Panc1 (cell line): Measurements from ENCODE around the gene COL4A4. TPM values are rescaled to one million over a fixed set of nuclear protein-coding genes. Genes with fewer than 3 reads are reported as not detected.
A peak's percentile ranks its signal among the peaks of the same experiment; 100 is the strongest.

ENCODE experiments used
- ATAC-seq: fragments of 200-7000 bp; cut with Tn5 transposase; 2 replicates; pipeline ENCODE4 v1.9.1; 2020; ENCODE audit warnings: mild to moderate bottlenecking, moderate library complexity
- BruUV-seq: library from RNA; stranded (reverse); fragments of 400-500 nt; replicated peaks from 2 replicates; lab custom pipeline; 2021; lab: Mats Ljungman, UMichigan
- CTCF ChIA-PET: fragments of 300-600 bp; sonication (Branson Sonifier 250); formaldehyde crosslinking; loops from one replicate; lab custom pipeline; 2022; ENCODE audit warnings: antibody characterized with exemption; lab: Charles Lee
- POLR2A ChIA-PET: fragments of 300-600 bp; sonication (Branson Sonifier 250); formaldehyde crosslinking; loops from one replicate; lab custom pipeline; 2022; ENCODE audit warnings: antibody characterized with exemption; lab: Charles Lee
- DNase-seq: peaks from one replicate; pipeline ENCODE4 v3.0.0-alpha.2; 2010; ENCODE audit warnings: low read depth, low spot score
- H3K27ac ChIP-seq: 2 replicates; pipeline ENCODE4 v1.5.1; 2011; ENCODE audit warnings: mild to moderate bottlenecking, low read length, inconsistent platforms
- H3K27me3 ChIP-seq: fragments of 200-500 bp; sonication (Bioruptor generic); 2 replicates; pipeline ENCODE4 v1.6.0; 2014; ENCODE audit warnings: low read length, inconsistent platforms; ENCODE audit not compliant: control insufficient read depth, insufficient read depth
- H3K36me3 ChIP-seq: fragments of 200-500 bp; sonication (Bioruptor generic); 2 replicates; pipeline ENCODE4 v1.5.1; 2014; ENCODE audit warnings: inconsistent platforms, mild to moderate bottlenecking, low read length, moderate library complexity; ENCODE audit not compliant: control insufficient read depth, insufficient read depth
- H3K4me1 ChIP-seq: 2 replicates; pipeline ENCODE4 v1.5.1; 2011; ENCODE audit warnings: inconsistent platforms, mild to moderate bottlenecking, low read length, moderate library complexity; ENCODE audit not compliant: control insufficient read depth, insufficient read depth
- H3K4me3 ChIP-seq, 2 experiments: 2 replicates each; pipeline ENCODE4 v1.5.1; 2011 to 2012; ENCODE audit warnings: low read depth in 2 of 2, low read length in 2 of 2, mild to moderate bottlenecking in 2 of 2, inconsistent platforms in 1 of 2, moderate library complexity in 1 of 2
- H3K9me3 ChIP-seq: fragments of 200-500 bp; sonication (Bioruptor generic); 2 replicates; pipeline ENCODE4 v1.5.1; 2014; ENCODE audit warnings: low read depth, mild to moderate bottlenecking, inconsistent platforms, low read length, moderate library complexity; ENCODE audit not compliant: control insufficient read depth, insufficient read depth
- CTCF ChIP-seq: fragments of 450-650 bp; IDR thresholded peaks from 2 replicates; pipeline ENCODE4 v1.5.1; 2017; ENCODE audit warnings: mild to moderate bottlenecking
- POLR2AphosphoS5 ChIP-seq: IDR thresholded peaks from 2 replicates; pipeline ENCODE4 v1.6.1; 2012; ENCODE audit warnings: mild to moderate bottlenecking, low read depth, low read length, moderate library complexity
- SIN3A ChIP-seq: IDR thresholded peaks from 2 replicates; pipeline ENCODE4 v1.6.1; 2012; ENCODE audit warnings: low read depth, mild to moderate bottlenecking, low read length, moderate library complexity, borderline replicate concordance; ENCODE audit not compliant: insufficient read depth
- TCF7L2 ChIP-seq: IDR thresholded peaks from 2 replicates; pipeline ENCODE4 v1.6.1; 2011; ENCODE audit warnings: mild to moderate bottlenecking, low read depth, low read length, inconsistent platforms
- in situ Hi-C: cut with HindIII; loops from 2 replicates; pipeline ENCODE4 v1.10.0; 2016; ENCODE audit warnings: low sequenced_read_pairs, low pct_unique_long_range_greater_than_20kb
- intact Hi-C: fragments of 100-400 bp; cut with micrococcal nuclease; formaldehyde crosslinking; loops from one replicate; pipeline ENCODE4 v1.10.0; 2022; ENCODE audit not compliant: unreplicated experiment
- total RNA-seq: library from RNA; stranded (reverse); gene quantifications from one replicate; pipeline ENCODE4 v1.2.1, GENCODE V29; 2021; ENCODE audit not compliant: unreplicated experiment
- TF ChIP-seq, protein P1 (sequence below), 2 experiments: IDR thresholded peaks; 2 replicates each; pipeline ENCODE4 v1.6.1; 2011 to 2012; ENCODE audit warnings: low read depth in 2 of 2, control low read depth in 1 of 2, low read length in 1 of 2, mild to moderate bottlenecking in 1 of 2, moderate library complexity in 1 of 2; ENCODE audit not compliant: insufficient read depth in 1 of 2

Gene COL4A4
- total RNA-seq, 1 experiment from 2014 or later: 0.13 TPM

GRCh38 chr2:227180770-227181169 lies 16.8 kb upstream of the COL4A4 start:
- no peak for ATAC-seq
- CTCF ChIA-PET: no interaction called here

DNA sequence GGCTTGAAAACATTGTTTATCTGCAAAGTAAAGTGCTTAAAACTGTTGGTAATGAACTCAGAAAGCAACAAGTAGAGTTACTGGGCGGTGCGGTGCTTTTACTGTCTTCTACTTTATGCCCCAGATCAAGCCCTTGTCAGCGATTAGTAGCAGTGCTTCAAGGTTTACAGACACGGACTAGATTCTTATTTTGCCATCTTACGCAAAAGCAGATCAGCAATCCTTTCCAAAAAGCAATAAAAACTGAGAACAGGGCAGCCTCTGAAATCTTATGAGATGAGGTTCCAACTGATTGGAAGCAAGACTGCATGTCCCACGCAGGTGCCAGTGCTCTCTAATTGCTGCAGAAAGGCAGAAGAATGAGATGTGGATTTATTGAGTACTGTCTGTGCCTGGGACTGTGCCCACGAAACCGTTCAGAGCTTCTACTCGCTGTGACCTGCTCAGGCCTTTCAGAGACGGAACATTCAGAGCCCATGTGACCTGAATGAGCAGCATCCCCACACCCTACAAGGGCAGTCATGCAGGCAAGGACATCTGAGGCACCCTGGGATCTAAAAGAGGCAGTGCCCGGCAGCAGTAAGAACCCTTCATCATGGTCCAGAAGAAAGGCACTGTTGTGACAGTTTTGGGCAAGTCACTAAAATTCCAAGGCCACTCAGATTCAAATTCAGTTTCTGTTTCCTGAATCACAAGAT lies 16.1 kb upstream of the COL4A4 start:
- Histone ChIP-seq H3K9me3 (no peaks in the 10 kb centered on the region), H3K4me3 (no peak overlapping the region), H3K36me3 (no peaks in the 10 kb centered on the region), H3K27me3 (no peaks in the 10 kb centered on the region), H3K27ac (no peak overlapping the region), H3K4me1 (no peaks in the 10 kb centered on the region)
- POLR2A ChIA-PET: no interaction called here
- in situ Hi-C loops (no loop called here), intact Hi-C loops (no loop called here)
- DNase-seq (no peak), ATAC-seq (peak; percentile 65; the same call in 1 of the 2 replicates)
- no TSS peak for BruUV-seq
- CTCF ChIA-PET: no interaction called here
- TF ChIP-seq, protein P1, sequence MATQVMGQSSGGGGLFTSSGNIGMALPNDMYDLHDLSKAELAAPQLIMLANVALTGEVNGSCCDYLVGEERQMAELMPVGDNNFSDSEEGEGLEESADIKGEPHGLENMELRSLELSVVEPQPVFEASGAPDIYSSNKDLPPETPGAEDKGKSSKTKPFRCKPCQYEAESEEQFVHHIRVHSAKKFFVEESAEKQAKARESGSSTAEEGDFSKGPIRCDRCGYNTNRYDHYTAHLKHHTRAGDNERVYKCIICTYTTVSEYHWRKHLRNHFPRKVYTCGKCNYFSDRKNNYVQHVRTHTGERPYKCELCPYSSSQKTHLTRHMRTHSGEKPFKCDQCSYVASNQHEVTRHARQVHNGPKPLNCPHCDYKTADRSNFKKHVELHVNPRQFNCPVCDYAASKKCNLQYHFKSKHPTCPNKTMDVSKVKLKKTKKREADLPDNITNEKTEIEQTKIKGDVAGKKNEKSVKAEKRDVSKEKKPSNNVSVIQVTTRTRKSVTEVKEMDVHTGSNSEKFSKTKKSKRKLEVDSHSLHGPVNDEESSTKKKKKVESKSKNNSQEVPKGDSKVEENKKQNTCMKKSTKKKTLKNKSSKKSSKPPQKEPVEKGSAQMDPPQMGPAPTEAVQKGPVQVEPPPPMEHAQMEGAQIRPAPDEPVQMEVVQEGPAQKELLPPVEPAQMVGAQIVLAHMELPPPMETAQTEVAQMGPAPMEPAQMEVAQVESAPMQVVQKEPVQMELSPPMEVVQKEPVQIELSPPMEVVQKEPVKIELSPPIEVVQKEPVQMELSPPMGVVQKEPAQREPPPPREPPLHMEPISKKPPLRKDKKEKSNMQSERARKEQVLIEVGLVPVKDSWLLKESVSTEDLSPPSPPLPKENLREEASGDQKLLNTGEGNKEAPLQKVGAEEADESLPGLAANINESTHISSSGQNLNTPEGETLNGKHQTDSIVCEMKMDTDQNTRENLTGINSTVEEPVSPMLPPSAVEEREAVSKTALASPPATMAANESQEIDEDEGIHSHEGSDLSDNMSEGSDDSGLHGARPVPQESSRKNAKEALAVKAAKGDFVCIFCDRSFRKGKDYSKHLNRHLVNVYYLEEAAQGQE (IDR thresholded peaks at IDR 0.05; ENCODE audit: insufficient read depth in 1 of 2, low read depth in 2 of 2, low read length in 1 of 2): no peak
- TF ChIP-seq POLR2AphosphoS5 (no peak), TCF7L2 (no peak), CTCF (no peak), SIN3A (no peak)

More at GRCh38 chr2:227180770-227181169, 16.8 kb upstream of the COL4A4 start:
- BruUV-seq: no TSS peak
- intact Hi-C loops (no loop called here), in situ Hi-C loops (no loop called here)
- H3K9me3 ChIP-seq: no peaks in the 10 kb centered on the region
- H3K27me3 ChIP-seq: no peaks in the 10 kb centered on the region
- H3K4me3 ChIP-seq: no peak overlapping the region
- no peaks in the 10 kb centered on the region for H3K4me1 ChIP-seq
- DNase-seq: no peak
- no peak overlapping the region for H3K27ac ChIP-seq
- POLR2A ChIA-PET: no interaction called here
- TF ChIP-seq, protein P1 (IDR thresholded peaks at IDR 0.05; ENCODE audit: insufficient read depth in 1 of 2, low read depth in 2 of 2, low read length in 1 of 2): no peak
- TF ChIP-seq TCF7L2: no peak
- H3K36me3 ChIP-seq: no peaks in the 10 kb centered on the region
